HepG2 (cell line): ENCODE data around the gene SMIM44. TPM values are rescaled to one million over a fixed set of nuclear protein-coding genes. Genes with fewer than 3 reads are reported as not detected.

Source experiments
- AKAP8 ChIP-seq: sonication (generic); formaldehyde crosslinking; IDR thresholded peaks from 2 replicates; pipeline ENCODE4 v1.5.1; 2020; ENCODE audit warnings: mild to moderate bottlenecking, missing genetic modification reagents
- FOSL2 ChIP-seq: sonication (generic); formaldehyde crosslinking; IDR thresholded peaks from 2 replicates; pipeline ENCODE4 v1.4.0; 2020; ENCODE audit warnings: missing genetic modification reagents
- GMEB2 ChIP-seq: IDR thresholded peaks from 2 replicates; pipeline ENCODE4 v1.6.1; 2016; ENCODE audit warnings: missing biosample characterization, missing genetic modification reagents, low read depth
- KLF15 ChIP-seq: sonication (generic); formaldehyde crosslinking; IDR thresholded peaks from 2 replicates; pipeline ENCODE4 v1.8.1; 2023; ENCODE audit warnings: borderline replicate concordance, mild to moderate bottlenecking, inconsistent platforms, missing genetic modification reagents, mixed read lengths
- LBX2 ChIP-seq: sonication (generic); formaldehyde crosslinking; IDR thresholded peaks from 2 replicates; pipeline ENCODE4 v1.5.0; 2020; ENCODE audit warnings: missing genetic modification reagents, mild to moderate bottlenecking, borderline replicate concordance
- MEIS2 ChIP-seq: sonication (generic); formaldehyde crosslinking; IDR thresholded peaks from 2 replicates; pipeline ENCODE4 v1.9.0; 2021; ENCODE audit warnings: mild to moderate bottlenecking, missing genetic modification reagents
- MYPOP ChIP-seq: sonication (generic); formaldehyde crosslinking; IDR thresholded peaks from 2 replicates; pipeline ENCODE4 v1.8.1; 2023; ENCODE audit warnings: mild to moderate bottlenecking, moderate library complexity, missing genetic modification reagents
- RBM39 ChIP-seq: fragments of 200-400 bp; formaldehyde crosslinking; IDR thresholded peaks from one replicate; pipeline ENCODE4 v1.6.1; 2018; ENCODE audit warnings: antibody characterized with exemption, mild to moderate bottlenecking, low read depth, low read length; ENCODE audit not compliant: poor library complexity, severe bottlenecking
- REXO4 ChIP-seq: sonication (generic); formaldehyde crosslinking; IDR thresholded peaks from 2 replicates; pipeline ENCODE4 v1.8.0; 2022; ENCODE audit warnings: missing genetic modification reagents, mild to moderate bottlenecking, borderline replicate concordance
- TAF15 ChIP-seq: fragments of 200-400 bp; formaldehyde crosslinking; IDR thresholded peaks from one replicate; pipeline ENCODE4 v1.6.1; 2018; ENCODE audit warnings: mild to moderate bottlenecking, low read depth, low read length; ENCODE audit not compliant: poor library complexity, severe bottlenecking
- TOE1 ChIP-seq: sonication (generic); formaldehyde crosslinking; IDR thresholded peaks from 2 replicates; pipeline ENCODE4 v1.4.0; 2020; ENCODE audit warnings: mild to moderate bottlenecking, missing genetic modification reagents
- ZFP36L1 ChIP-seq: sonication (generic); formaldehyde crosslinking; IDR thresholded peaks from 2 replicates; pipeline ENCODE4 v1.8.0; 2022; ENCODE audit warnings: mild to moderate bottlenecking, missing genetic modification reagents, moderate library complexity
- ZMYM2 ChIP-seq: sonication (generic); formaldehyde crosslinking; IDR thresholded peaks from 2 replicates; pipeline ENCODE4 v1.8.0; 2022; ENCODE audit warnings: mild to moderate bottlenecking, missing genetic modification reagents
- ZNF136 ChIP-seq: sonication (generic); formaldehyde crosslinking; IDR thresholded peaks from 2 replicates; pipeline ENCODE4 v1.8.1; 2022; ENCODE audit warnings: low read depth, mild to moderate bottlenecking, moderate library complexity, missing genetic modification reagents
- ZNF232 ChIP-seq: sonication (generic); formaldehyde crosslinking; IDR thresholded peaks from 2 replicates; pipeline ENCODE4 v1.4.0; 2020; ENCODE audit warnings: missing genetic modification reagents, borderline replicate concordance
- ZNF280D ChIP-seq: sonication (generic); formaldehyde crosslinking; IDR thresholded peaks from 2 replicates; pipeline ENCODE4 v1.5.1; 2020; ENCODE audit warnings: mild to moderate bottlenecking, missing genetic modification reagents
- ZNF362 ChIP-seq: sonication (generic); formaldehyde crosslinking; IDR thresholded peaks from 2 replicates; pipeline ENCODE4 v1.4.0; 2020; ENCODE audit warnings: missing genetic modification reagents, mild to moderate bottlenecking, borderline replicate concordance
- ZNF414 ChIP-seq: sonication (generic); formaldehyde crosslinking; IDR thresholded peaks from 2 replicates; pipeline ENCODE4 v1.5.0; 2020; ENCODE audit warnings: missing genetic modification reagents
- ZNF564 ChIP-seq: sonication (generic); formaldehyde crosslinking; IDR thresholded peaks from 2 replicates; pipeline ENCODE4 v1.8.1; 2023; ENCODE audit warnings: mild to moderate bottlenecking, missing genetic modification reagents
- ZNF773 ChIP-seq: sonication (generic); formaldehyde crosslinking; IDR thresholded peaks from 2 replicates; pipeline ENCODE4 v1.4.0; 2020; ENCODE audit warnings: missing genetic modification reagents, borderline replicate concordance
- polyA plus RNA-seq, 8 experiments: library from polyadenylated mRNA; depleted of rRNA in 3 of 8; stranded (reverse) in 7 of 8; unstranded in 1 of 8; fragments of >200 nt; fragmentation: Illumina TruSeq in 4 of 8; extraction: Trizol in 4 of 8; gene quantifications; 2 replicates each; pipeline versions ENCODE4 v1.2.1 to v1.2.3, GENCODE V29; 2011 to 2016; ENCODE audit warnings: low read depth in 4 of 8, missing spikeins in 1 of 8, mixed read lengths in 1 of 8; ENCODE audit not compliant: insufficient read depth in 1 of 8
- total RNA-seq, 5 experiments: library from RNA; depleted of rRNA; stranded (reverse); fragments of >200 nt; fragmentation: Illumina TruSeq; extraction: Trizol; gene quantifications; 2 replicates each; pipeline ENCODE4 v1.2.3, GENCODE V29; 2016; ENCODE audit warnings: low read depth in 1 of 5

Gene SMIM44
- total and polyA plus RNA-seq, 2 of the 13 experiments (the other 11 are each of a cell fraction or from before 2014, with no cell fraction given): not detected

GRCh38 chr19:3500429-3501101 is 17.3 kb upstream of the SMIM44 start, which contains the start of gene DOHH (continued):
- TF ChIP-seq REXO4 (CRISPR knock-in tag) (0 out of 2 replicates have a peak, but pooled peaks have one; percentile 61), ZNF362 (CRISPR knock-in tag) (no peak; the same call in 1 of the 2 replicates), TOE1 (CRISPR knock-in tag) (no peak), ZNF232 (CRISPR knock-in tag) (no peak; the same call in 1 of the 2 replicates), ZFP36L1 (CRISPR knock-in tag) (0 out of 2 replicates have a peak, but pooled peaks have one; percentile 57), ZNF414 (CRISPR knock-in tag) (peak; percentile 71; the same call in 1 of the 2 replicates), AKAP8 (CRISPR knock-in tag) (no peak), LBX2 (peak; percentile 88; the same call in 1 of the 2 replicates), MYPOP (CRISPR knock-in tag) (peak; percentile 69; the same call in 1 of the 2 replicates), FOSL2 (peak; percentile 59; the same call in 1 of the 2 replicates), ZMYM2 (CRISPR knock-in tag) (no peak), MEIS2 (CRISPR knock-in tag) (0 out of 2 replicates have a peak, but pooled peaks have one; percentile 45), ZNF773 (CRISPR knock-in tag) (no peak), TAF15 (no peak), KLF15 (no peak), ZNF136 (CRISPR knock-in tag) (no peak; the same call in 1 of the 2 replicates), GMEB2 (no peak), ZNF280D (CRISPR knock-in tag) (0 out of 2 replicates have a peak, but pooled peaks have one; percentile 64), RBM39 (peak; percentile 49), ZNF564 (peak; percentile 87)
